Measurements from ENCODE around the gene RNF144B.
"Not testable (repeated sequence)": the region's sequence is repeated elsewhere in the genome, so short reads cannot be mapped to it uniquely, and the experiment has no call there.

Gene RNF144B

GRCh38 chr6:18352842-18353241, 34.3 kb upstream of the RNF144B start:
- no peak overlapping the region for H3K4me3 ChIP-seq (ENCODE audit: low read length)
- no peak overlapping the region for H3K27ac ChIP-seq (ENCODE audit: low read length)

GRCh38 chr6:18353251-18353650, 33.9 kb upstream of the RNF144B start:
- Histone ChIP-seq H3K36me3 (ENCODE audit: control insufficient read depth, low read depth, low read length) (no peaks in the 10 kb centered on the region), H3K9me3 (ENCODE audit: control insufficient read depth, low read depth, low read length) (no peaks in the 10 kb centered on the region), H3K27ac (ENCODE audit: low read length) (no peak overlapping the region), H3K4me1 (ENCODE audit: control insufficient read depth, low read depth, low read length) (no peaks in the 10 kb centered on the region), H3K27me3 (ENCODE audit: control insufficient read depth, insufficient read depth, low read length) (no peaks in the 10 kb centered on the region), H3K4me3 (ENCODE audit: low read length) (no peak overlapping the region), H3K9ac (ENCODE audit: low read length) (no peak overlapping the region)

More at GRCh38 chr6:18352842-18353241, 34.3 kb upstream of the RNF144B start:
- Histone ChIP-seq H3K27me3 (ENCODE audit: control insufficient read depth, insufficient read depth, low read length) (no peaks in the 10 kb centered on the region), H3K9ac (ENCODE audit: low read length) (no peak overlapping the region), H3K4me1 (ENCODE audit: control insufficient read depth, low read depth, low read length) (no peaks in the 10 kb centered on the region), H3K36me3 (ENCODE audit: control insufficient read depth, low read depth, low read length) (no peaks in the 10 kb centered on the region), H3K9me3 (ENCODE audit: control insufficient read depth, low read depth, low read length) (no peaks in the 10 kb centered on the region)

DNA sequence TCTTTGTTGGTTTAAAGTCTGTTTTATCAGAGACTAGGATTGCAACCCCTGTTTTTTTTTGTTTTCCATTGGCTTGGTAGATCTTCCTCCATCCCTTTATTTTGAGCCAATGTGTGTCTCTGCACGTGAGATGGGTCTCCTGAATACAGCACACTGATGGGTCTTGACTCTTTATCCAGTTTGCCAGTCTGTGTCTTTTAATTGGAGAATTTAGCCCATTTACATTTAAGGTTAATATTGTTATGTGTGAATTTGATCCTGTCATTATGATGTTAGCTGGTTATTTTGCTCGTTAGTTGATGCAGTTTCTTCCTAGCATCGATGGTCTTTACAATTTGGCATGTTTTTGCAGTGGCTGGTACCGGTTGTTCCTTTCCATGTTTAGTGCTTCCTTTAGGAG, 29.6 kb upstream of the RNF144B start:
- not testable (repeated sequence) for H3K27ac ChIP-seq (ENCODE audit: low read length); H3K4me1 ChIP-seq (ENCODE audit: control insufficient read depth, low read depth, low read length); H3K9me3 ChIP-seq (ENCODE audit: control insufficient read depth, low read depth, low read length); H3K27me3 ChIP-seq (ENCODE audit: control insufficient read depth, insufficient read depth, low read length); H3K4me3 ChIP-seq (ENCODE audit: low read length); H3K9ac ChIP-seq (ENCODE audit: low read length); H3K36me3 ChIP-seq (ENCODE audit: control insufficient read depth, low read depth, low read length)

- H3K9me3 ChIP-seq (ENCODE audit: control insufficient read depth, low read depth, low read length): no peaks in the 10 kb centered on the region
- H3K27ac ChIP-seq (ENCODE audit: low read length): no peak overlapping the region
- H3K27me3 ChIP-seq (ENCODE audit: control insufficient read depth, insufficient read depth, low read length): no peaks in the 10 kb centered on the region
- H3K36me3 ChIP-seq (ENCODE audit: control insufficient read depth, low read depth, low read length): no peaks in the 10 kb centered on the region
- H3K4me3 ChIP-seq (ENCODE audit: low read length): no peak overlapping the region
- H3K4me1 ChIP-seq (ENCODE audit: control insufficient read depth, low read depth, low read length): no peaks in the 10 kb centered on the region
- no peak overlapping the region for H3K9ac ChIP-seq (ENCODE audit: low read length)
Measured at GRCh38 chr6:18359237-18359885, 27.8 kb upstream of the RNF144B start.

GRCh38 chr6:18360188-18360587, 27.0 kb upstream of the RNF144B start:
- Histone ChIP-seq H3K36me3 (ENCODE audit: control insufficient read depth, low read depth, low read length) (no peaks in the 10 kb centered on the region), H3K9ac (ENCODE audit: low read length) (no peak overlapping the region), H3K27me3 (ENCODE audit: control insufficient read depth, insufficient read depth, low read length) (no peaks in the 10 kb centered on the region), H3K4me1 (ENCODE audit: control insufficient read depth, low read depth, low read length) (no peaks in the 10 kb centered on the region), H3K4me3 (ENCODE audit: low read length) (no peak overlapping the region), H3K9me3 (ENCODE audit: control insufficient read depth, low read depth, low read length) (no peaks in the 10 kb centered on the region), H3K27ac (ENCODE audit: low read length) (no peak overlapping the region)

DNA sequence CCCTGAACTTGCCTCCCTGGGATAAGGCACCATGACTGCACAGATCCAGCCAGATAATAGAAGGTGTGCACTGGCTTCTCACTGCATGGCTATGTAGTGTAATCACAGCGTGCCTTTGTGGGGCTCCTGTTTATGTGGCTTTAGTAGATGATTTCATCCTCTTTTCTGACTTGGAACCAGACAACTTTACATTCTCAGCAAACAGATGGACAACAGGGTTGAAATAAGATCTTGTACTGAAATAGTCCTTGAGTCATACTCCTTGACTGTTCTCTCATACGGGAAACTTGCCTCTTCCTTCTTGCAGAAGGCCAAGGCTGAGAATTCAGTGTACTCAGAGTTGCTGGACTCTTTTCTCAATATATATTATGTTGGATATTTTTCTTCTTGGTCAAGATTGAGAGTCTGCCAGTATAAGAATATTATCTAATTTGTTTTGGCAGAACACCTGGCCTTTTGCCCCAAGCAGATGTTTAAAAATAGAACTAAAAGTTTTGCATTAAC, 25.0 kb upstream of the RNF144B start:
- Histone ChIP-seq H3K36me3 (ENCODE audit: control insufficient read depth, low read depth, low read length) (no peaks in the 10 kb centered on the region), H3K27me3 (ENCODE audit: control insufficient read depth, insufficient read depth, low read length) (no peaks in the 10 kb centered on the region), H3K4me1 (ENCODE audit: control insufficient read depth, low read depth, low read length) (no peaks in the 10 kb centered on the region), H3K27ac (ENCODE audit: low read length) (no peak overlapping the region), H3K9ac (ENCODE audit: low read length) (no peak overlapping the region), H3K9me3 (ENCODE audit: control insufficient read depth, low read depth, low read length) (no peaks in the 10 kb centered on the region), H3K4me3 (ENCODE audit: low read length) (no peak overlapping the region)

- H3K9ac ChIP-seq (ENCODE audit: low read length): no peak overlapping the region
- H3K27ac ChIP-seq (ENCODE audit: low read length): no peak overlapping the region
- H3K4me1 ChIP-seq (ENCODE audit: control insufficient read depth, low read depth, low read length): no peaks in the 10 kb centered on the region
- no peaks in the 10 kb centered on the region for H3K27me3 ChIP-seq (ENCODE audit: control insufficient read depth, insufficient read depth, low read length)
- no peaks in the 10 kb centered on the region for H3K36me3 ChIP-seq (ENCODE audit: control insufficient read depth, low read depth, low read length)
- H3K4me3 ChIP-seq (ENCODE audit: low read length): no peak overlapping the region
- H3K9me3 ChIP-seq (ENCODE audit: control insufficient read depth, low read depth, low read length): no peaks in the 10 kb centered on the region
Measured at GRCh38 chr6:18363746-18364145, 23.4 kb upstream of the RNF144B start.

GRCh38 chr6:18364561-18364960, 22.6 kb upstream of the RNF144B start:
- not testable (repeated sequence) for H3K36me3 ChIP-seq (ENCODE audit: control insufficient read depth, low read depth, low read length); H3K27me3 ChIP-seq (ENCODE audit: control insufficient read depth, insufficient read depth, low read length); H3K27ac ChIP-seq (ENCODE audit: low read length); H3K9ac ChIP-seq (ENCODE audit: low read length); H3K9me3 ChIP-seq (ENCODE audit: control insufficient read depth, low read depth, low read length); H3K4me3 ChIP-seq (ENCODE audit: low read length); H3K4me1 ChIP-seq (ENCODE audit: control insufficient read depth, low read depth, low read length)

- Histone ChIP-seq H3K9ac (ENCODE audit: low read length) (no peak overlapping the region), H3K27me3 (ENCODE audit: control insufficient read depth, insufficient read depth, low read length) (no peaks in the 10 kb centered on the region), H3K4me1 (ENCODE audit: control insufficient read depth, low read depth, low read length) (no peaks in the 10 kb centered on the region), H3K9me3 (ENCODE audit: control insufficient read depth, low read depth, low read length) (no peaks in the 10 kb centered on the region), H3K27ac (ENCODE audit: low read length) (no peak overlapping the region), H3K36me3 (ENCODE audit: control insufficient read depth, low read depth, low read length) (no peaks in the 10 kb centered on the region), H3K4me3 (ENCODE audit: low read length) (no peak overlapping the region)
Measured at GRCh38 chr6:18367371-18367770, 19.8 kb upstream of the RNF144B start.

- H3K9ac ChIP-seq (ENCODE audit: low read length): no peak overlapping the region
- no peak overlapping the region for H3K27ac ChIP-seq (ENCODE audit: low read length)
- H3K27me3 ChIP-seq (ENCODE audit: control insufficient read depth, insufficient read depth, low read length): no peaks in the 10 kb centered on the region
- H3K36me3 ChIP-seq (ENCODE audit: control insufficient read depth, low read depth, low read length): no peaks in the 10 kb centered on the region
- H3K9me3 ChIP-seq (ENCODE audit: control insufficient read depth, low read depth, low read length): no peaks in the 10 kb centered on the region
- H3K4me3 ChIP-seq (ENCODE audit: low read length): no peak overlapping the region
- H3K4me1 ChIP-seq (ENCODE audit: control insufficient read depth, low read depth, low read length): no peaks in the 10 kb centered on the region
Measured at GRCh38 chr6:18368277-18369105, 18.7 kb upstream of the RNF144B start.

DNA sequence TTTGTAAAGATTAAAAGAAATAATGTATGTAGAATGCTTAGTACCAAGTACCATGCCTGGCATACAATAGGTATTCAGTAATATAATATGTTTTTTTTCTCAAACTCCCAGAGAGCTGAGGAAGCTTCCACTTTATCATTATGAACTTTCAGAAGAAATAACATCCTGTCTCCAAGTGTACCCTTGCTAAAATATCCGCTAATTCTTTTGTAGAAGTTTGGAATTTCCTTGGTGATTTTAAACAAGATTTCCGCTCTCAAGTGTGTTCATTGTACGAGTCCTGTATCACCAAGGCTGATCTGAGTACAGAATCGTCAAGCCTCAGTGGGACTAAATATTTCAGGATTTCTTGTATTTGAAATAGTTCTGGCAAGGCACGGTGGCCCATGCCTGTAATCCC, 16.1 kb upstream of the RNF144B start:
- no peaks in the 10 kb centered on the region for H3K36me3 ChIP-seq (ENCODE audit: control insufficient read depth, low read depth, low read length)
- no peak overlapping the region for H3K9ac ChIP-seq (ENCODE audit: low read length)
- H3K9me3 ChIP-seq (ENCODE audit: control insufficient read depth, low read depth, low read length): no peaks in the 10 kb centered on the region
- no peak overlapping the region for H3K4me3 ChIP-seq (ENCODE audit: low read length)
- no peaks in the 10 kb centered on the region for H3K27me3 ChIP-seq (ENCODE audit: control insufficient read depth, insufficient read depth, low read length)
- no peak overlapping the region for H3K27ac ChIP-seq (ENCODE audit: low read length)
- H3K4me1 ChIP-seq (ENCODE audit: control insufficient read depth, low read depth, low read length): no peaks in the 10 kb centered on the region

- no peaks in the 10 kb centered on the region for H3K36me3 ChIP-seq (ENCODE audit: control insufficient read depth, low read depth, low read length)
- no peak overlapping the region for H3K27ac ChIP-seq (ENCODE audit: low read length)
- H3K9ac ChIP-seq (ENCODE audit: low read length): no peak overlapping the region
Measured at GRCh38 chr6:18371656-18372055, 15.5 kb upstream of the RNF144B start.

More at GRCh38 chr6:18371656-18372055, 15.5 kb upstream of the RNF144B start:
- no peaks in the 10 kb centered on the region for H3K27me3 ChIP-seq (ENCODE audit: control insufficient read depth, insufficient read depth, low read length)
- H3K4me3 ChIP-seq (ENCODE audit: low read length): no peak overlapping the region
- no peaks in the 10 kb centered on the region for H3K4me1 ChIP-seq (ENCODE audit: control insufficient read depth, low read depth, low read length)
- H3K9me3 ChIP-seq (ENCODE audit: control insufficient read depth, low read depth, low read length): no peaks in the 10 kb centered on the region

Measured in iPS-18a (cell line).